HEK293T (cell line): ENCODE results near the gene MPPE1.

Source experiments
- CTCF ChIA-PET: fragments of 350-600 bp; formaldehyde crosslinking; extraction: SDS; loops from one replicate; lab custom pipeline; 2021; ENCODE audit warnings: antibody characterized with exemption, inconsistent platforms; lab: Yijun Ruan, JAX
- POLR2A ChIA-PET: fragments of 350-600 bp; formaldehyde crosslinking; extraction: SDS; loops from one replicate; lab custom pipeline; 2020; ENCODE audit warnings: antibody characterized with exemption, inconsistent platforms; lab: Yijun Ruan, JAX
- DNase-seq: peaks from one replicate; pipeline ENCODE4 v3.0.0; 2012; ENCODE audit warnings: mixed read lengths; ENCODE audit errors: extremely low spot score
- ARNT ChIP-seq: fragments of 450-650 bp; IDR thresholded peaks from 2 replicates; pipeline ENCODE4 v1.6.1; 2017; ENCODE audit warnings: mild to moderate bottlenecking
- BHLHE40 ChIP-seq: fragments of 450-650 bp; IDR thresholded peaks from 2 replicates; pipeline ENCODE4 v1.6.1; 2016; ENCODE audit warnings: mild to moderate bottlenecking, moderate library complexity, borderline replicate concordance
- CTBP1 ChIP-seq: fragments of 450-650 bp; IDR thresholded peaks from 2 replicates; pipeline ENCODE4 v1.6.1; 2016; ENCODE audit warnings: borderline replicate concordance
- ELF4 ChIP-seq: fragments of 450-650 bp; IDR thresholded peaks from 2 replicates; pipeline ENCODE4 v1.6.1; 2017; ENCODE audit warnings: antibody characterized with exemption
- FOXA1 ChIP-seq: fragments of 450-650 bp; IDR thresholded peaks from 2 replicates; pipeline ENCODE4 v1.6.1; 2016; ENCODE audit warnings: mild to moderate bottlenecking
- FOXK2 ChIP-seq: fragments of 450-650 bp; IDR thresholded peaks from 2 replicates; pipeline ENCODE4 v1.6.1; 2016; ENCODE audit warnings: mild to moderate bottlenecking
- FOXM1 ChIP-seq: fragments of 450-650 bp; IDR thresholded peaks from 2 replicates; pipeline ENCODE4 v1.6.1; 2017; ENCODE audit warnings: mild to moderate bottlenecking, borderline replicate concordance
- HDGF ChIP-seq: fragments of 450-650 bp; IDR thresholded peaks from 2 replicates; pipeline ENCODE4 v1.6.1; 2017; ENCODE audit warnings: antibody characterized with exemption, borderline replicate concordance
- L3MBTL2 ChIP-seq: fragments of 450-650 bp; conservative IDR thresholded peaks from 2 replicates; pipeline ENCODE4 v1.6.1; 2016; ENCODE audit warnings: mild to moderate bottlenecking
- LEF1 ChIP-seq: fragments of 450-650 bp; IDR thresholded peaks from 2 replicates; pipeline ENCODE4 v1.6.1; 2017; ENCODE audit warnings: mild to moderate bottlenecking, borderline replicate concordance
- NFRKB ChIP-seq: fragments of 450-650 bp; IDR thresholded peaks from 2 replicates; pipeline ENCODE4 v1.6.1; 2016; ENCODE audit warnings: mild to moderate bottlenecking, moderate library complexity
- PKNOX1 ChIP-seq: fragments of 450-650 bp; IDR thresholded peaks from 2 replicates; pipeline ENCODE4 v1.6.1; 2016
- SP1 ChIP-seq: fragments of 450-650 bp; IDR thresholded peaks from 2 replicates; pipeline ENCODE4 v1.6.1; 2017
- SUZ12 ChIP-seq: fragments of 450-650 bp; IDR thresholded peaks from 2 replicates; pipeline ENCODE4 v1.6.1; 2016; ENCODE audit warnings: mild to moderate bottlenecking
- TARDBP ChIP-seq: fragments of 450-650 bp; IDR thresholded peaks from 2 replicates; pipeline ENCODE4 v1.6.1; 2016
- ZNF384 ChIP-seq: fragments of 450-650 bp; IDR thresholded peaks from 2 replicates; pipeline ENCODE4 v1.6.1; 2016

The MPPE1 gene

GRCh38 chr18:11862468-11863137, 45.5 kb downstream of the MPPE1 start:
- CTCF ChIA-PET = interaction anchor here (0.7 kb wide), 1 partner anchor 126 kb away, joined by 3 read pairs; no protein-coding TSS in a partner anchor
- no peak for TF ChIP-seq ELF4
- TF ChIP-seq SUZ12 = no peak
- no peak for TF ChIP-seq FOXA1
- TF ChIP-seq ARNT = no peak
- no peak for TF ChIP-seq NFRKB
- TF ChIP-seq ZNF384 = no peak
- TF ChIP-seq TARDBP = no peak
- no peak for TF ChIP-seq CTBP1
- no peak for TF ChIP-seq BHLHE40
- no peak for TF ChIP-seq L3MBTL2
- no peak for TF ChIP-seq FOXK2
- TF ChIP-seq LEF1 = no peak
- no peak for TF ChIP-seq FOXM1
- TF ChIP-seq PKNOX1 = no peak
- TF ChIP-seq SP1 = no peak
- no peak for TF ChIP-seq HDGF
- POLR2A ChIA-PET = no interaction called here

GRCh38 chr18:11861583-11862288, 46.4 kb downstream of the MPPE1 start:
- DNase-seq = no peak
- CTCF ChIA-PET = no interaction called here
- TF ChIP-seq NFRKB (no peak), SUZ12 (no peak), BHLHE40 (no peak)
- POLR2A ChIA-PET = no interaction called here

More at GRCh38 chr18:11862468-11863137, 45.5 kb downstream of the MPPE1 start:
- DNase-seq = no peak

- ChIA-PET CTCF (no interaction called here), POLR2A (interaction anchor here (1.0 kb wide), 1 partner anchor 10 kb away, joined by 3 read pairs; the partner anchor contains the start of gene CHMP1B)
- TF ChIP-seq NFRKB (no peak), FOXM1 (no peak), BHLHE40 (no peak), CTBP1 (no peak), FOXK2 (no peak), ELF4 (no peak), FOXA1 (no peak), SP1 (no peak), HDGF (no peak), SUZ12 (no peak), ZNF384 (no peak), TARDBP (no peak), L3MBTL2 (no peak), ARNT (no peak), PKNOX1 (no peak), LEF1 (no peak)
- DNase-seq = no peak
Observed at GRCh38 chr18:11860594-11861450, 47.3 kb downstream of the MPPE1 start.

DNA sequence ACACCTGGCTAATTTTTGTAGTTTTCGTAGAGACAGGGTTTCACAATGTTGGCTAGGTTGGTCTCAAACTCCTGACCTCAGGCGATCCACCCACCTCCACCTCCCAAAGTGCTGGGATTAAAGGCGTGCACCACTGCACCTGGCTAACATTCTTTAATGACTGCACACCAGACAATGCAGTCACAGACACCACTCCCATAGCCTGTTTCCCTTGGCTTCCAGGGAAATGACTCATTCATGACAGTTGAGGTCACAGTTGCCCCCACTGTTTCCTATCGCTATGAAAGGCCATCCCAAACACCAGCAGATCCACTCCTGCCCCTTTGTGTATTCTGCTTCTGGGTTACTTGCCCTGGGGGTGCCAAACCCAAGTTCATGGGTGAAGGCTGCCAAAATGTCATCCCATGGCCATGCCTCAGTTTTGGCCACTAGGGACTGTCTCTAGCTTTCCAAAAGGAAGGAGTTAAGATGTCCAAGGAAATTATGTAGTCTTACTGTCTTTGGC, 48.2 kb downstream of the MPPE1 start:
- ChIA-PET CTCF (no interaction called here), POLR2A (interaction anchor here (1.0 kb wide), 1 partner anchor 9 kb away, joined by 3 read pairs; the partner anchor contains the start of gene CHMP1B)
- TF ChIP-seq LEF1 (no peak), FOXA1 (no peak), SUZ12 (no peak), L3MBTL2 (no peak), FOXM1 (no peak), ZNF384 (no peak), FOXK2 (no peak), CTBP1 (no peak), NFRKB (no peak), BHLHE40 (no peak), TARDBP (no peak), ELF4 (no peak), SP1 (no peak), HDGF (no peak), ARNT (no peak), PKNOX1 (no peak)
- DNase-seq = no peak

DNA sequence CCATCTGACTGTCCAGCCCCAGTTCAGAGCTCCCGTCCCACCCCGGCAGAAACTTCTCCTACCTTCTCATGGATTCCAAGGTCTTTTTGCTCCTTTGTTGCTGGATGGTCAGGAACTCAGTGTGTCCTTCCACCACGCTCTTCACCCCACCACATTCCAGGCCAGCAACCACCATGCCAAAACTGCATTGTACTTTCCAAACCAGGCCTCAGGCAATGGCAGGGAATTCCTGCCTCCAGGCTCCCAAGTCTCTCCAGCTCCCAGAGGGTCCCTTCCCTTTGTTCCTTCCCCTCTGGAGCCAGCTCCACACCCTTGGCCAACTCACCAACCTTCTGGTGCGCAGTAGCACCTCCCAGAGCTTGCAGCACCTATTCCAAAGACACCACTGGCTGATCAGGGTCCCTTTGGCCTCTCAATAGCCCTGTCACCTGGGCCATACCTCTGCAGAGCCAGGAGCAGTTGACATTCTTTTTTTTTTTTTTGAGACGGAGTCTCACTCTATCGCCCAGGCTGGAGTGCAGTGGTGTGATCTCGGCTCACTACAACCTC, 48.8 kb downstream of the MPPE1 start:
- no peak for TF ChIP-seq FOXA1
- TF ChIP-seq HDGF = no peak
- no peak for TF ChIP-seq LEF1
- no peak for DNase-seq
- POLR2A ChIA-PET = no interaction called here
- CTCF ChIA-PET = no interaction called here
